HUES6 (cell line): ENCODE results near the gene SUN2.

ENCODE experiments used
- H3K27ac ChIP-seq: 2 replicates; pipeline ENCODE4 v1.7.0; 2013; ENCODE audit warnings: low read depth, mild to moderate bottlenecking, low read length, inconsistent platforms
- H3K27me3 ChIP-seq: 2 replicates; pipeline ENCODE4 v1.6.1; 2013; ENCODE audit warnings: low read length; ENCODE audit not compliant: control insufficient read depth, insufficient read depth
- H3K36me3 ChIP-seq: 2 replicates; pipeline ENCODE4 v1.6.1; 2013; ENCODE audit warnings: low read length; ENCODE audit not compliant: control insufficient read depth, insufficient read depth
- H3K4me1 ChIP-seq: 2 replicates; pipeline ENCODE4 v1.6.1; 2013; ENCODE audit warnings: low read length; ENCODE audit not compliant: control insufficient read depth, insufficient read depth
- H3K4me3 ChIP-seq: 2 replicates; pipeline ENCODE4 v1.5.1; 2013; ENCODE audit warnings: low read depth, low read length
- H3K9ac ChIP-seq: one replicate; pipeline ENCODE4 v1.6.1; 2013; ENCODE audit warnings: mild to moderate bottlenecking, low read length
- H3K9me3 ChIP-seq: 2 replicates; pipeline ENCODE4 v1.6.1; 2013; ENCODE audit warnings: low read depth, low read length; ENCODE audit not compliant: control insufficient read depth, insufficient read depth

The SUN2 gene

GRCh38 chr22:38700270-38700788 lies 55.5 kb downstream of the SUN2 start:
- peak overlapping the region; percentile 98 for H3K4me3 ChIP-seq
- peaks cover 39% of the 10 kb centered on the region for H3K4me1 ChIP-seq
- no peaks in the 10 kb centered on the region for H3K9me3 ChIP-seq
- H3K27ac ChIP-seq, result peak overlapping the region; percentile 93; the same call in 1 of the 2 replicates
- no peaks in the 10 kb centered on the region for H3K27me3 ChIP-seq
- H3K36me3 ChIP-seq, result peaks cover 6% of the 10 kb centered on the region
- peak overlapping the region; percentile 94 for H3K9ac ChIP-seq

GRCh38 chr22:38699784-38700183 lies 56.0 kb downstream of the SUN2 start:
- Histone ChIP-seq H3K9ac (peak overlapping the region; percentile 94), H3K9me3 (no peaks in the 10 kb centered on the region), H3K4me1 (peaks cover 35% of the 10 kb centered on the region), H3K36me3 (peaks cover 10% of the 10 kb centered on the region), H3K27ac (no peak overlapping the region), H3K4me3 (peak overlapping the region; percentile 98), H3K27me3 (no peaks in the 10 kb centered on the region)

- no peaks in the 10 kb centered on the region for H3K27me3 ChIP-seq
- peaks cover 11% of the 10 kb centered on the region for H3K36me3 ChIP-seq
- H3K9ac ChIP-seq, result peak overlapping the region; percentile 94
These were observed 56.7 kb downstream of the SUN2 start for GRCh38 chr22:38699143-38699542.

GRCh38 chr22:38698407-38699094 lies 57.2 kb downstream of the SUN2 start:
- H3K9ac ChIP-seq, result no peak overlapping the region
- peaks cover 31% of the 10 kb centered on the region for H3K4me1 ChIP-seq
- no peak overlapping the region for H3K27ac ChIP-seq
- peak overlapping the region; percentile 98 for H3K4me3 ChIP-seq
- no peaks in the 10 kb centered on the region for H3K27me3 ChIP-seq
- no peaks in the 10 kb centered on the region for H3K9me3 ChIP-seq
- H3K36me3 ChIP-seq, result peaks cover 17% of the 10 kb centered on the region

More at GRCh38 chr22:38699143-38699542, 56.7 kb downstream of the SUN2 start:
- peaks cover 31% of the 10 kb centered on the region for H3K4me1 ChIP-seq
- H3K27ac ChIP-seq, result no peak overlapping the region
- no peaks in the 10 kb centered on the region for H3K9me3 ChIP-seq
- H3K4me3 ChIP-seq, result peak overlapping the region; percentile 98

GRCh38 chr22:38697425-38698089 lies 58.2 kb downstream of the SUN2 start:
- H3K4me3 ChIP-seq, result peak overlapping the region; percentile 98; the same call in 1 of the 2 replicates
- no peak overlapping the region for H3K27ac ChIP-seq
- H3K27me3 ChIP-seq, result no peaks in the 10 kb centered on the region
- peaks cover 25% of the 10 kb centered on the region for H3K36me3 ChIP-seq
- H3K9me3 ChIP-seq, result no peaks in the 10 kb centered on the region
- H3K4me1 ChIP-seq, result peaks cover 26% of the 10 kb centered on the region
- no peak overlapping the region for H3K9ac ChIP-seq

- Histone ChIP-seq H3K9me3 (no peaks in the 10 kb centered on the region), H3K27ac (0 out of 2 replicates have a peak overlapping the region, but pooled peaks have one; percentile 8), H3K27me3 (no peaks in the 10 kb centered on the region), H3K4me1 (peaks cover 24% of the 10 kb centered on the region), H3K9ac (no peak overlapping the region), H3K36me3 (peaks cover 25% of the 10 kb centered on the region), H3K4me3 (peak overlapping the region; percentile 98; the same call in 1 of the 2 replicates)
These were observed 59.0 kb downstream of the SUN2 start for GRCh38 chr22:38696606-38697424.

- H3K9me3 ChIP-seq, result no peaks in the 10 kb centered on the region
- H3K9ac ChIP-seq, result no peak overlapping the region
- no peaks in the 10 kb centered on the region for H3K27me3 ChIP-seq
- H3K4me1 ChIP-seq, result peaks cover 24% of the 10 kb centered on the region
- H3K36me3 ChIP-seq, result peaks cover 30% of the 10 kb centered on the region
- no peak overlapping the region for H3K27ac ChIP-seq
- no peak overlapping the region for H3K4me3 ChIP-seq
These were observed 60.9 kb downstream of the SUN2 start for GRCh38 chr22:38694940-38695339.

- Histone ChIP-seq H3K4me3 (no peak overlapping the region), H3K36me3 (peaks cover 39% of the 10 kb centered on the region), H3K9me3 (no peaks in the 10 kb centered on the region), H3K27ac (no peak overlapping the region), H3K27me3 (no peaks in the 10 kb centered on the region), H3K4me1 (peaks cover 17% of the 10 kb centered on the region), H3K9ac (no peak overlapping the region)
These were observed 61.7 kb downstream of the SUN2 start for GRCh38 chr22:38694049-38694448.

- Histone ChIP-seq H3K4me3 (no peak overlapping the region), H3K27ac (no peak overlapping the region), H3K27me3 (no peaks in the 10 kb centered on the region), H3K9ac (no peak overlapping the region), H3K4me1 (no peaks in the 10 kb centered on the region), H3K36me3 (peaks cover 70% of the 10 kb centered on the region), H3K9me3 (no peaks in the 10 kb centered on the region)
These were observed 66.1 kb downstream of the SUN2 start for GRCh38 chr22:38689651-38690050.

GRCh38 chr22:38685761-38686160 lies 70.0 kb downstream of the SUN2 start:
- H3K36me3 ChIP-seq, result peaks cover 68% of the 10 kb centered on the region
- no peaks in the 10 kb centered on the region for H3K27me3 ChIP-seq
- H3K4me3 ChIP-seq, result no peak overlapping the region
- H3K9ac ChIP-seq, result no peak overlapping the region
- H3K9me3 ChIP-seq, result peaks cover 6% of the 10 kb centered on the region
- H3K4me1 ChIP-seq, result 0 out of 2 replicates have a peak, but pooled peaks cover 4% of the 10 kb centered on the region
- no peak overlapping the region for H3K27ac ChIP-seq
